ENCODE measurements around the gene CDH9.

- TF ChIP-seq POLR2AphosphoS5 (IDR thresholded peaks at IDR 0.05) (no peak), CTCF (IDR thresholded peaks at IDR 0.05) (no peak), EP300 (IDR thresholded peaks at IDR 0.05; ENCODE audit: low read depth) (no peak), POLR2A (IDR thresholded peaks at IDR 0.05) (no peak)
Observed at GRCh38 chr5:26869781-26870180, 168.6 kb downstream of the CDH9 start.
